ENCODE measurements around the gene P2RY4.
"Not testable (repeated sequence)": the region's sequence is repeated elsewhere in the genome, so short reads cannot be mapped to it uniquely, and the experiment has no call there.

P2RY4 gene

DNA sequence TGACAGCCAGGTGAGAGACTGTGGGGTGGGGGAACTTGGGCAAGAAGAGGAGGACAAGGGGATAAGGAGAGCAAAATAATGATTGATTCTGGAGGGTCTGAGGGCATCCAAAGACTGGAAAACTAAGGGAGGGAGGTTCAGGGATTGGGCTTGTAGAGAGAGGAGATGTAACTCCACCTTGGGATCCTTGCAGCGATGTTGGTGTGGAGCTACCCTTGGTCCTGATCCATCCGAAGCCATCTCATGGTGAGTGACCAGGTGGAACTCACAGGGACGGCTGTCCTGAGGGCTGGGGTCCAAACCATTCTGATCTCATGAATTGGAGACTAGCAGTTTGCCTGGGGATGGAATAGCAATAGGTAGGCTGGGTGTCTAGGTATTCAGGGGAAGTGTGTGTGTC is 20.6 kb upstream of the P2RY4 start:
- no peak for TF ChIP-seq RARB (CRISPR knock-in tag; IDR thresholded peaks at IDR 0.05)
- TF ChIP-seq, protein P1, sequence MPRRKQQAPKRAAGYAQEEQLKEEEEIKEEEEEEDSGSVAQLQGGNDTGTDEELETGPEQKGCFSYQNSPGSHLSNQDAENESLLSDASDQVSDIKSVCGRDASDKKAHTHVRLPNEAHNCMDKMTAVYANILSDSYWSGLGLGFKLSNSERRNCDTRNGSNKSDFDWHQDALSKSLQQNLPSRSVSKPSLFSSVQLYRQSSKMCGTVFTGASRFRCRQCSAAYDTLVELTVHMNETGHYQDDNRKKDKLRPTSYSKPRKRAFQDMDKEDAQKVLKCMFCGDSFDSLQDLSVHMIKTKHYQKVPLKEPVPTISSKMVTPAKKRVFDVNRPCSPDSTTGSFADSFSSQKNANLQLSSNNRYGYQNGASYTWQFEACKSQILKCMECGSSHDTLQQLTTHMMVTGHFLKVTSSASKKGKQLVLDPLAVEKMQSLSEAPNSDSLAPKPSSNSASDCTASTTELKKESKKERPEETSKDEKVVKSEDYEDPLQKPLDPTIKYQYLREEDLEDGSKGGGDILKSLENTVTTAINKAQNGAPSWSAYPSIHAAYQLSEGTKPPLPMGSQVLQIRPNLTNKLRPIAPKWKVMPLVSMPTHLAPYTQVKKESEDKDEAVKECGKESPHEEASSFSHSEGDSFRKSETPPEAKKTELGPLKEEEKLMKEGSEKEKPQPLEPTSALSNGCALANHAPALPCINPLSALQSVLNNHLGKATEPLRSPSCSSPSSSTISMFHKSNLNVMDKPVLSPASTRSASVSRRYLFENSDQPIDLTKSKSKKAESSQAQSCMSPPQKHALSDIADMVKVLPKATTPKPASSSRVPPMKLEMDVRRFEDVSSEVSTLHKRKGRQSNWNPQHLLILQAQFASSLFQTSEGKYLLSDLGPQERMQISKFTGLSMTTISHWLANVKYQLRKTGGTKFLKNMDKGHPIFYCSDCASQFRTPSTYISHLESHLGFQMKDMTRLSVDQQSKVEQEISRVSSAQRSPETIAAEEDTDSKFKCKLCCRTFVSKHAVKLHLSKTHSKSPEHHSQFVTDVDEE (CRISPR knock-in tag; IDR thresholded peaks at IDR 0.05) = no peak
- TF ChIP-seq ZNF70 (CRISPR knock-in tag; IDR thresholded peaks at IDR 0.05) = no peak

DNA sequence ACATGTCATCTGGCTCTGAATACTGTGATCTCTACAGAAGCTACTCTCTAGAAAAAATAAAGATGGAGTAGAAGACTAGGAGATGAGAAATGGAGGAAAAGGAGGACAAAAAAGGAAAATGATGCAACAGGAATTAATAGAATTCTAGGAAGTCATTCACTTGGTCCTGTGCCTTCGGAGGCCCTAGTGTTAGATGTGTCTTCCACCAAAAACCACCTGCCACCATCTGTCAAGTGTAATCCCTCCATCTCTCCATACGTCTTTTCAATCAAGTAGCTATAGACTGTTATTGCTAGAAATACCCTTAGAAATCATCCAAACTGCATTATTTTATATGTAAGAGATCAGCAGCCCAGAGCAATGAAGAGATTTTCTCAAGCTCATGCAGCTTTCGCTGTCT is 19.1 kb upstream of the P2RY4 start:
- ATAC-seq = no peak
- TF ChIP-seq ZC3H10 (CRISPR knock-in tag; IDR thresholded peaks at IDR 0.05) (no peak), BACH2 (CRISPR knock-in tag; IDR thresholded peaks at IDR 0.05; ENCODE audit: borderline replicate concordance) (no peak), TOX (CRISPR knock-in tag; IDR thresholded peaks at IDR 0.05; ENCODE audit: borderline replicate concordance) (no peak), TCF4 (CRISPR knock-in tag; IDR thresholded peaks at IDR 0.05; ENCODE audit: borderline replicate concordance) (no peak), ZFP3 (CRISPR knock-in tag; IDR thresholded peaks at IDR 0.05) (no peak), PPARA (CRISPR knock-in tag; IDR thresholded peaks at IDR 0.05; ENCODE audit: borderline replicate concordance) (no peak), ISL1 (CRISPR knock-in tag; IDR thresholded peaks at IDR 0.05) (no peak), ZNF8 (CRISPR knock-in tag; IDR thresholded peaks at IDR 0.05) (no peak), ESRRG (CRISPR knock-in tag; IDR thresholded peaks at IDR 0.05) (no peak), RARB (CRISPR knock-in tag; IDR thresholded peaks at IDR 0.05) (no peak), OSR1 (CRISPR knock-in tag; IDR thresholded peaks at IDR 0.05) (no peak)
- TF ChIP-seq, protein P2, sequence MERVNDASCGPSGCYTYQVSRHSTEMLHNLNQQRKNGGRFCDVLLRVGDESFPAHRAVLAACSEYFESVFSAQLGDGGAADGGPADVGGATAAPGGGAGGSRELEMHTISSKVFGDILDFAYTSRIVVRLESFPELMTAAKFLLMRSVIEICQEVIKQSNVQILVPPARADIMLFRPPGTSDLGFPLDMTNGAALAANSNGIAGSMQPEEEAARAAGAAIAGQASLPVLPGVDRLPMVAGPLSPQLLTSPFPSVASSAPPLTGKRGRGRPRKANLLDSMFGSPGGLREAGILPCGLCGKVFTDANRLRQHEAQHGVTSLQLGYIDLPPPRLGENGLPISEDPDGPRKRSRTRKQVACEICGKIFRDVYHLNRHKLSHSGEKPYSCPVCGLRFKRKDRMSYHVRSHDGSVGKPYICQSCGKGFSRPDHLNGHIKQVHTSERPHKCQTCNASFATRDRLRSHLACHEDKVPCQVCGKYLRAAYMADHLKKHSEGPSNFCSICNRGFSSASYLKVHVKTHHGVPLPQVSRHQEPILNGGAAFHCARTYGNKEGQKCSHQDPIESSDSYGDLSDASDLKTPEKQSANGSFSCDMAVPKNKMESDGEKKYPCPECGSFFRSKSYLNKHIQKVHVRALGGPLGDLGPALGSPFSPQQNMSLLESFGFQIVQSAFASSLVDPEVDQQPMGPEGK (CRISPR knock-in tag; IDR thresholded peaks at IDR 0.05; ENCODE audit: borderline replicate concordance) = no peak
- TF ChIP-seq, protein P3, sequence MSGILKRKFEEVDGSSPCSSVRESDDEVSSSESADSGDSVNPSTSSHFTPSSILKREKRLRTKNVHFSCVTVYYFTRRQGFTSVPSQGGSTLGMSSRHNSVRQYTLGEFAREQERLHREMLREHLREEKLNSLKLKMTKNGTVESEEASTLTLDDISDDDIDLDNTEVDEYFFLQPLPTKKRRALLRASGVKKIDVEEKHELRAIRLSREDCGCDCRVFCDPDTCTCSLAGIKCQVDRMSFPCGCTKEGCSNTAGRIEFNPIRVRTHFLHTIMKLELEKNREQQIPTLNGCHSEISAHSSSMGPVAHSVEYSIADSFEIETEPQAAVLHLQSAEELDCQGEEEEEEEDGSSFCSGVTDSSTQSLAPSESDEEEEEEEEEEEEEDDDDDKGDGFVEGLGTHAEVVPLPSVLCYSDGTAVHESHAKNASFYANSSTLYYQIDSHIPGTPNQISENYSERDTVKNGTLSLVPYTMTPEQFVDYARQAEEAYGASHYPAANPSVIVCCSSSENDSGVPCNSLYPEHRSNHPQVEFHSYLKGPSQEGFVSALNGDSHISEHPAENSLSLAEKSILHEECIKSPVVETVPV (CRISPR knock-in tag; IDR thresholded peaks at IDR 0.05) = no peak
- TF ChIP-seq, protein P1 (CRISPR knock-in tag; IDR thresholded peaks at IDR 0.05) = no peak
- TF ChIP-seq, protein P4, sequence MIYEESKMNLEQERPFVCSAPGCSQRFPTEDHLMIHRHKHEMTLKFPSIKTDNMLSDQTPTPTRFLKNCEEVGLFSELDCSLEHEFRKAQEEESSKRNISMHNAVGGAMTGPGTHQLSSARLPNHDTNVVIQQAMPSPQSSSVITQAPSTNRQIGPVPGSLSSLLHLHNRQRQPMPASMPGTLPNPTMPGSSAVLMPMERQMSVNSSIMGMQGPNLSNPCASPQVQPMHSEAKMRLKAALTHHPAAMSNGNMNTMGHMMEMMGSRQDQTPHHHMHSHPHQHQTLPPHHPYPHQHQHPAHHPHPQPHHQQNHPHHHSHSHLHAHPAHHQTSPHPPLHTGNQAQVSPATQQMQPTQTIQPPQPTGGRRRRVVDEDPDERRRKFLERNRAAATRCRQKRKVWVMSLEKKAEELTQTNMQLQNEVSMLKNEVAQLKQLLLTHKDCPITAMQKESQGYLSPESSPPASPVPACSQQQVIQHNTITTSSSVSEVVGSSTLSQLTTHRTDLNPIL (CRISPR knock-in tag; IDR thresholded peaks at IDR 0.05; ENCODE audit: low read depth) = no peak

More for the DNA sequence above, 20.6 kb upstream of the P2RY4 start:
- no peak for ATAC-seq

DNA sequence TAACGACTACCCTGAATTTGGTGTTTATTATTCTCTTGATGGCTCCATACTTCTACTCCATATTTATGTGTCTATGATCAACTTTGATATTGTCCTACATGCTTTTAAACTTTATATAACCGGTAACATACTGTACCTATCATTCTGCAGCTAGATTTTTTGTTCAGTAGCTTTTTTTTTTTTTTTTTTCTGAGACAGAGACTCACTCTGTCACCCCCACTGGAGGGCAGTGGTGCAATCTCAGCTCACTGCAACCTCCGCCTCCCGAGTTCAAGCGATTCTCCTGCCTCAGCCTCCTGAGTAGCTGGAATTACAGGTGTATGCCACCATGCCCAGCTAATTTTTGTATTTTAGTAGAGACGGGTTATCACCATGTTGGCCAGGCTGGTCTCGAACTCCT is 14.0 kb upstream of the P2RY4 start:
- not testable (repeated sequence) for ATAC-seq

DNA sequence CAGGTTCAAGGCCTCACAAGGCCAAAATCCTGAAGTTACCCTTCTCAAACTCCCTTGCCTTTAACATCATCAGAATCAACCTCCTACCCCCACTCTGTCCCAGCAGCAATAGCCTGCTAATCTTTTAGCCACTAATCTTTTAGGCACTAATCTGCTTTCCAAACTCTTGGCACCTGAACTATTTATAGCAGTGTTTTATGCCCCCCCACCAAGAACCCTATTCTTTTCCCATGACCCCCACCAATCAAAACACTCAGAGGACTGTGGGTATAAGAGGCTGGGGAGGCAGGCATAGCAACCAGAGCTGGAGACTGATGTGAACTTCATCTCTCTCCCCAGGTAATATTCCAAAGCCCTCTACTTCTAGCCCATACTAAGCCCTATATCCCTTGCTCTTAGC is 8.0 kb upstream of the P2RY4 start, which contains the start of gene ARR3:
TSS of gene ARR3 (plus strand) at position 301 of the 400 bp plus-strand sequence. CDS start 1,052 bp downstream, outside the sequence.
- no peak for TF ChIP-seq RARB (CRISPR knock-in tag; IDR thresholded peaks at IDR 0.05)
- TF ChIP-seq ZFP3 (CRISPR knock-in tag; IDR thresholded peaks at IDR 0.05) = no peak
- TF ChIP-seq ARNTL (CRISPR knock-in tag; IDR thresholded peaks at IDR 0.05; ENCODE audit: borderline replicate concordance, low read depth) = no peak
- no peak for TF ChIP-seq BACH2 (CRISPR knock-in tag; IDR thresholded peaks at IDR 0.05; ENCODE audit: borderline replicate concordance)
- no peak for TF ChIP-seq ZNF565 (CRISPR knock-in tag; conservative IDR thresholded peaks at IDR 0.05; ENCODE audit: low read depth)
- no peak for TF ChIP-seq ZNF8 (CRISPR knock-in tag; IDR thresholded peaks at IDR 0.05)
- ATAC-seq = no peak

Measured in SK-N-SH treated with all-trans-retinoic acid at 6 μM for 48 hours (cell line).